Keratinocyte (primary cell): Measurements from ENCODE around the gene UGT1A6.

Source experiments
- EZH2 ChIP-seq: IDR thresholded peaks from one replicate; pipeline ENCODE4 v1.6.1; 2012; ENCODE audit warnings: inconsistent platforms, mild to moderate bottlenecking, low read length, moderate library complexity
- TF ChIP-seq, protein P1 (sequence below), 3 experiments: IDR thresholded peaks in 1 of 3; conservative IDR thresholded peaks in 1 of 3; optimal IDR thresholded peaks in 1 of 3; 2 replicates in 2 of 3; 3 replicates in 1 of 3; pipeline versions ENCODE3 to v1.5.1; 2011; ENCODE audit warnings: low read length in 3 of 3, mild to moderate bottlenecking in 3 of 3, moderate library complexity in 2 of 3, control low read depth in 1 of 3, inconsistent platforms in 1 of 3; ENCODE audit not compliant: insufficient read depth in 2 of 3; ENCODE audit errors: extremely low read depth in 1 of 3

DNA sequence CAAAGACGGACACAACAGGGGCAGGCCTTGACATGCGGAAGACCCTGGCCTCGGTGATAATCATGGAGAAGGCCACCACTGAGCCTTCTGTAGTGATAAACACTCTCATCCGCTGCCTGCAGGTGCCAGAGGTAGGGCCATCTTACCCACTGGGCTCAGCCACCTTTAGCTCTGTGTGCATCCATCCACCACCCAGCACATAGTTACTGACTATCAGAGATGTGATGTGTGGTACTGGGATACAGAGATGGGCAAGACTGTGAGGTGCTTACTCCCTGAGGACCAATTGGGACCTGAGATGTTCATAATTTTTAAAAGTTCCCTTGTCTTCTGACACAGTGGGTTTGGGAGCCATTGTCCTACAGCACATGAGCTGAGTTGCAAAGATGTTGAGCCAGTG lies 87.0 kb downstream of the UGT1A6 start:
- TF ChIP-seq, protein P1, sequence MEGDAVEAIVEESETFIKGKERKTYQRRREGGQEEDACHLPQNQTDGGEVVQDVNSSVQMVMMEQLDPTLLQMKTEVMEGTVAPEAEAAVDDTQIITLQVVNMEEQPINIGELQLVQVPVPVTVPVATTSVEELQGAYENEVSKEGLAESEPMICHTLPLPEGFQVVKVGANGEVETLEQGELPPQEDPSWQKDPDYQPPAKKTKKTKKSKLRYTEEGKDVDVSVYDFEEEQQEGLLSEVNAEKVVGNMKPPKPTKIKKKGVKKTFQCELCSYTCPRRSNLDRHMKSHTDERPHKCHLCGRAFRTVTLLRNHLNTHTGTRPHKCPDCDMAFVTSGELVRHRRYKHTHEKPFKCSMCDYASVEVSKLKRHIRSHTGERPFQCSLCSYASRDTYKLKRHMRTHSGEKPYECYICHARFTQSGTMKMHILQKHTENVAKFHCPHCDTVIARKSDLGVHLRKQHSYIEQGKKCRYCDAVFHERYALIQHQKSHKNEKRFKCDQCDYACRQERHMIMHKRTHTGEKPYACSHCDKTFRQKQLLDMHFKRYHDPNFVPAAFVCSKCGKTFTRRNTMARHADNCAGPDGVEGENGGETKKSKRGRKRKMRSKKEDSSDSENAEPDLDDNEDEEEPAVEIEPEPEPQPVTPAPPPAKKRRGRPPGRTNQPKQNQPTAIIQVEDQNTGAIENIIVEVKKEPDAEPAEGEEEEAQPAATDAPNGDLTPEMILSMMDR (optimal IDR thresholded peaks at IDR 0.05 in 1 of 3, IDR thresholded peaks at IDR 0.05 in 1 of 3, conservative IDR thresholded peaks at IDR 0.05 in 1 of 3; ENCODE audit: extremely low read depth in 1 of 3, insufficient read depth in 2 of 3, low read length in 3 of 3) = no peak
- no peak for TF ChIP-seq EZH2
